Panc1 (cell line): Measurements from ENCODE around the gene LINC00305.

ENCODE experiments used
- CTCF ChIP-seq: fragments of 450-650 bp; IDR thresholded peaks from 2 replicates; pipeline ENCODE4 v1.5.1; 2017; ENCODE audit warnings: mild to moderate bottlenecking
- POLR2AphosphoS5 ChIP-seq: IDR thresholded peaks from 2 replicates; pipeline ENCODE4 v1.6.1; 2012; ENCODE audit warnings: mild to moderate bottlenecking, low read depth, low read length, moderate library complexity
- SIN3A ChIP-seq: IDR thresholded peaks from 2 replicates; pipeline ENCODE4 v1.6.1; 2012; ENCODE audit warnings: low read depth, mild to moderate bottlenecking, low read length, moderate library complexity, borderline replicate concordance; ENCODE audit not compliant: insufficient read depth

- no peak for TF ChIP-seq CTCF
- no peak for TF ChIP-seq POLR2AphosphoS5
- no peak for TF ChIP-seq SIN3A
These were observed 18.6 kb upstream of the LINC00305 start for GRCh38 chr18:64167408-64167925.
